ENCODE measurements around the gene EIF3F. TPM values are rescaled to one million over a fixed set of nuclear protein-coding genes. Genes with fewer than 3 reads are reported as not detected.

Gene EIF3F
- total RNA-seq, result 187 and 259 TPM in 2 replicates

GRCh38 chr11:7986768-7987559, at the start of gene EIF3F:
Gene EIF3F (plus strand): TSS chr11:7987337. CDS start chr11:7987353, 16 bp downstream.

GRCh38 chr11:7941608-7942007, 45.5 kb upstream of the EIF3F start, which contains the start of gene OR10A3:
Gene OR10A3 (minus strand): TSS chr11:7941708. CDS start chr11:7939520, 2,188 bp downstream.

GRCh38 chr11:7965386-7965785, 21.8 kb upstream of the EIF3F start, which contains the start of gene NLRP10:
Gene NLRP10 (minus strand): TSS chr11:7965447. CDS start chr11:7963495, 1,952 bp downstream.

Other genes starting within 250 kb of the EIF3F start
- not detected in 2 replicates for gene OR5P2, start 190.4 kb upstream of the EIF3F start, total RNA-seq
- gene OR5P3, start 156.5 kb upstream of the EIF3F start, total RNA-seq, result not detected in 2 replicates
- gene OR10A6, start 56.1 kb upstream of the EIF3F start, total RNA-seq, result not detected in 2 replicates
- gene OR10A3, start 45.6 kb upstream of the EIF3F start, total RNA-seq, result not detected in 2 replicates
- 0.09 and 0.63 TPM in 2 replicates for gene NLRP10, start 21.9 kb upstream of the EIF3F start, total RNA-seq
- 7.6 and 9.5 TPM in 2 replicates for gene TUB, start 93.9 kb downstream of the EIF3F start, total RNA-seq
- gene RIC3, start 181.7 kb downstream of the EIF3F start, total RNA-seq, result not detected in 2 replicates

Data from bronchial smooth muscle cell (primary cell).